ENCODE data around the gene UBAC1.

- TF ChIP-seq CTCF (IDR thresholded peaks at IDR 0.05; ENCODE audit: low read depth, low read length), result no peak
- no peak for TF ChIP-seq MAX (IDR thresholded peaks at IDR 0.05; ENCODE audit: low read depth, low read length)
- TF ChIP-seq POLR2A (IDR thresholded peaks at IDR 0.05; ENCODE audit: extremely low read depth, insufficient read length), result no peak
- TF ChIP-seq MYC (IDR thresholded peaks at IDR 0.05; ENCODE audit: low read depth, low read length), result no peak
These were observed 9.1 kb downstream of the UBAC1 start for GRCh38 chr9:135951889-135952663.
